ENCODE data around the gene NINJ2.

DNA sequence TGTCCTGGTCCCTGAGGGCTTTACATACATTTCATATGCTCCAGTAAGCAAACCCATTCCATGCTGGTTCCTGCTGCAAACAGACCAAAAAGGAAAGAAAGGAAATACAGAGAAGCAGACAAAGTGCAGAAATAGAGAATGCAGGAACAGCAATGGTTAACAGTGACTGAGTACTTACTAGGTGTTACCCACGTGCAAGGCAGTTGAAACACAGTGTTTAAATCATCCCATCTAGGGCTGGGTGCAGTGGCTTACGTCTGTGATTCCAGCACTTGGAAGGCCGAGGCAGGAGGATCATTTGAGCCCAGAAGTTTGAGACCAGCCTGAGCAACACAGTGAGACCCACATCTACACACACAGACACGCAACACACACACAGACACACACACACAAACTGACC, 21.2 kb upstream of the NINJ2 start:
- no peak for TF ChIP-seq POLR2AphosphoS5 (IDR thresholded peaks at IDR 0.05)
- TF ChIP-seq, protein P1, sequence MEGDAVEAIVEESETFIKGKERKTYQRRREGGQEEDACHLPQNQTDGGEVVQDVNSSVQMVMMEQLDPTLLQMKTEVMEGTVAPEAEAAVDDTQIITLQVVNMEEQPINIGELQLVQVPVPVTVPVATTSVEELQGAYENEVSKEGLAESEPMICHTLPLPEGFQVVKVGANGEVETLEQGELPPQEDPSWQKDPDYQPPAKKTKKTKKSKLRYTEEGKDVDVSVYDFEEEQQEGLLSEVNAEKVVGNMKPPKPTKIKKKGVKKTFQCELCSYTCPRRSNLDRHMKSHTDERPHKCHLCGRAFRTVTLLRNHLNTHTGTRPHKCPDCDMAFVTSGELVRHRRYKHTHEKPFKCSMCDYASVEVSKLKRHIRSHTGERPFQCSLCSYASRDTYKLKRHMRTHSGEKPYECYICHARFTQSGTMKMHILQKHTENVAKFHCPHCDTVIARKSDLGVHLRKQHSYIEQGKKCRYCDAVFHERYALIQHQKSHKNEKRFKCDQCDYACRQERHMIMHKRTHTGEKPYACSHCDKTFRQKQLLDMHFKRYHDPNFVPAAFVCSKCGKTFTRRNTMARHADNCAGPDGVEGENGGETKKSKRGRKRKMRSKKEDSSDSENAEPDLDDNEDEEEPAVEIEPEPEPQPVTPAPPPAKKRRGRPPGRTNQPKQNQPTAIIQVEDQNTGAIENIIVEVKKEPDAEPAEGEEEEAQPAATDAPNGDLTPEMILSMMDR (IDR thresholded peaks at IDR 0.05), result no peak
- no peak for TF ChIP-seq POLR2A (IDR thresholded peaks at IDR 0.05)
- TF ChIP-seq EP300 (IDR thresholded peaks at IDR 0.05), result no peak

Measured in sigmoid colon (tissue), 4 donors.